GM12878 (cell line): ENCODE results near the gene RAB2B. TPM values are rescaled to one million over a fixed set of nuclear protein-coding genes. Genes with fewer than 3 reads are reported as not detected.
"Not testable (repeated sequence)": the region's sequence is repeated elsewhere in the genome, so short reads cannot be mapped to it uniquely, and the experiment has no call there.

Experiments used
- ATAC-seq: fragments of 200-7000 bp; cut with Tn5 transposase; 3 replicates; pipeline ENCODE4 v1.9.1; 2020; ENCODE audit warnings: mild to moderate bottlenecking, moderate library complexity
- BruUV-seq: library from RNA; stranded (reverse); fragments of 400-500 nt; replicated peaks from 2 replicates; lab custom pipeline; 2021; lab: Mats Ljungman, UMichigan
- CTCF ChIA-PET: fragments of 300-600 bp; sonication (Branson Sonifier 250); formaldehyde crosslinking; extraction: SDS; loops from one replicate; lab custom pipeline; 2021; ENCODE audit warnings: inconsistent platforms; lab: Yijun Ruan, JAX
- POLR2A ChIA-PET: fragments of 350-600 bp; formaldehyde crosslinking; extraction: SDS; loops from one replicate; lab custom pipeline; 2021; ENCODE audit warnings: inconsistent platforms; lab: Charles Lee
- RAD21 ChIA-PET: fragments of 300-600 bp; sonication (Branson Sonifier 250); formaldehyde crosslinking; loops from one replicate; lab custom pipeline; 2023; ENCODE audit warnings: antibody characterized with exemption; ENCODE audit not compliant: unreplicated experiment; lab: Charles Lee
- SMC1A ChIA-PET: fragments of 300-600 bp; sonication (Branson Sonifier 250); formaldehyde crosslinking; loops from one replicate; lab custom pipeline; 2023; ENCODE audit not compliant: unreplicated experiment, uncharacterized antibody; lab: Charles Lee
- DNase-seq: peaks from one replicate; pipeline ENCODE4 v3.0.0-alpha.2; 2011; ENCODE audit warnings: low read depth, low spot score
- FAIRE-seq: peaks from 3 replicates; lab custom pipeline; 2011; peaks lifted over from hg19 to GRCh38; lab: Jason Lieb, UNC
- H2AFZ ChIP-seq: 2 replicates; pipeline ENCODE4 v1.6.0; 2011; ENCODE audit warnings: low read depth, low read length, control low read depth; ENCODE audit not compliant: control insufficient read depth
- H3K27ac ChIP-seq: 2 replicates; pipeline ENCODE4 v1.5.1; 2011; ENCODE audit warnings: control low read depth; ENCODE audit not compliant: control insufficient read depth, insufficient read depth
- H3K27me3 ChIP-seq, 2 experiments: replicated peaks in 1 of 2; 2 replicates each; pipeline versions ENCODE4 v1.6.0 to v1.6.1; 2011; ENCODE audit warnings: low read length in 1 of 2; ENCODE audit not compliant: control insufficient read depth in 2 of 2, insufficient read depth in 2 of 2
- H3K36me3 ChIP-seq, 2 experiments: 2 replicates each; pipeline ENCODE4 v1.5.1; 2011; ENCODE audit warnings: low read length in 1 of 2; ENCODE audit not compliant: control insufficient read depth in 2 of 2, insufficient read depth in 2 of 2
- H3K4me1 ChIP-seq: 2 replicates; pipeline ENCODE4 v1.6.1; 2011; ENCODE audit warnings: mild to moderate bottlenecking, low read length, moderate library complexity, mixed read lengths; ENCODE audit not compliant: control insufficient read depth, insufficient read depth
- H3K4me2 ChIP-seq: 2 replicates; pipeline ENCODE4 v1.6.0; 2011; ENCODE audit warnings: control low read depth; ENCODE audit not compliant: control insufficient read depth, insufficient read depth
- H3K4me3 ChIP-seq: fragments of 200-600 bp; sonication (generic); 2 replicates; pipeline ENCODE4 v1.5.1; 2016
- H3K79me2 ChIP-seq: 2 replicates; pipeline ENCODE4 v1.6.0; 2011; ENCODE audit warnings: low read length; ENCODE audit not compliant: control insufficient read depth, insufficient read depth
- H3K9ac ChIP-seq: 2 replicates; pipeline ENCODE4 v1.8.0; 2011; ENCODE audit warnings: low read length, control low read depth, mixed read lengths; ENCODE audit not compliant: control insufficient read depth, insufficient read depth
- H3K9me3 ChIP-seq: replicated peaks from 3 replicates; pipeline ENCODE4 v1.5.1; 2011; ENCODE audit warnings: mild to moderate bottlenecking, low read length; ENCODE audit not compliant: control insufficient read depth, insufficient read depth
- H4K20me1 ChIP-seq: 2 replicates; pipeline ENCODE4 v1.6.0; 2011; ENCODE audit not compliant: control insufficient read depth, insufficient read depth
- CHD1 ChIP-seq: IDR thresholded peaks from 2 replicates; pipeline ENCODE4 v1.6.1; 2012; ENCODE audit warnings: low read depth, low read length, improper control_type of control experiment
- MEF2B ChIP-seq: fragments of 450-650 bp; IDR thresholded peaks from 2 replicates; pipeline ENCODE4 v1.6.1; 2018; ENCODE audit warnings: mild to moderate bottlenecking, moderate library complexity; ENCODE audit not compliant: partially characterized antibody, poor library complexity, severe bottlenecking
- NBN ChIP-seq: fragments of 450-650 bp; IDR thresholded peaks from 2 replicates; pipeline ENCODE4 v1.6.1; 2016
- NR2C2 ChIP-seq: IDR thresholded peaks from 2 replicates; pipeline ENCODE4 v1.6.1; 2011; ENCODE audit warnings: borderline replicate concordance, low read depth; ENCODE audit not compliant: control insufficient read depth, insufficient read length
- POU2F2 ChIP-seq: IDR thresholded peaks from 3 replicates; pipeline ENCODE4 v1.6.1; 2011; ENCODE audit warnings: low read depth, mild to moderate bottlenecking, low read length, borderline replicate concordance
- TCF3 ChIP-seq: IDR thresholded peaks from 2 replicates; pipeline ENCODE4 v1.6.1; 2012; ENCODE audit warnings: low read depth, mild to moderate bottlenecking, low read length, borderline replicate concordance; ENCODE audit not compliant: insufficient read depth
- WGBS: methylation state at CpG from one replicate; pipeline ENCODE4 v1.1.6; 2016; ENCODE audit warnings: low lambda C conversion rate; ENCODE audit not compliant: insufficient replicate concordance, insufficient coverage; ENCODE audit errors: missing lambda C conversion rate; 5-methylcytosine and 5-hydroxymethylcytosine counted together
- in situ Hi-C: fragments of 300-500 bp; cut with MboI; formaldehyde crosslinking; loops from 9 replicates; pipeline ENCODE4 v1.14.3; 2018; ENCODE audit warnings: mixed read lengths
- intact Hi-C: fragments of 100-400 bp; cut with micrococcal nuclease; formaldehyde crosslinking; loops from one replicate; pipeline ENCODE4 v1.14.2; 2022; ENCODE audit not compliant: unreplicated experiment
- polyA plus RNA-seq, 11 experiments: library from polyadenylated mRNA; depleted of rRNA in 4 of 11; unstranded in 6 of 11; stranded (reverse) in 5 of 11; fragments of >200 nt; fragmentation: Nextera tagmentation in 4 of 11; fragmentation: Illumina TruSeq in 1 of 11; extraction: Ambion mirVana in 4 of 11; extraction: Trizol in 1 of 11; gene quantifications; 1 replicate in 1 of 11; 2 replicates in 10 of 11; pipeline versions ENCODE4 v1.2.1 to v1.2.3, GENCODE V29; 2011 to 2016; ENCODE audit warnings: inconsistent platforms in 2 of 11, missing spikeins in 2 of 11, low read depth in 1 of 11
- total RNA-seq, 4 experiments: library from RNA; depleted of rRNA in 3 of 4; stranded (reverse); fragments of >200 nt in 3 of 4; fragmentation: Illumina TruSeq in 1 of 4; extraction: Trizol in 1 of 4; gene quantifications; 2 replicates each; pipeline versions ENCODE4 v1.2.1 to v1.2.3, GENCODE V29; 2013 to 2021
- TF ChIP-seq, protein P1 (sequence below): IDR thresholded peaks from 2 replicates; pipeline ENCODE4 v1.6.1; 2011; ENCODE audit warnings: low read depth, low read length, improper control_type of control experiment, borderline replicate concordance

Gene RAB2B
- total and polyA plus RNA-seq, 10 of the 15 experiments (the other 5 are each of a cell fraction or from before 2014, with no cell fraction given): 5.6 to 45.1 (median 12.5) TPM

DNA sequence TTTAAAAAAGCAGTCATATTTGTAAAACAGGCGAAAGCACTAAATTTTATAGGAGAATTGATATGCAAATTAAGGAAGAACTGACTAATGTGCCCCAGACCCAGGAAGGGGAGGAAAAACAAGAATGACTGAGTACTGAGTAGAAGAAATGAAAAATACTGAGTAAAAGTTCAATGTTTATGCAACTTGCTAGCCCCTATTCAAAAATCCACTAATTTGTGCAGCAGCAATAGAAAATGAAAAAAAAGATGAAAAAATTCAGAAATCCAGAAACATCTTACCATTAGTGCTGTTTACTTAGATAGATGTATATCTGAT is 26.9 kb downstream of the RAB2B start:
- Histone ChIP-seq H3K4me1 (peaks cover 12% of the 10 kb centered on the region), H3K4me2 (peak overlapping the region; percentile 85), H4K20me1 (no peaks in the 10 kb centered on the region), H3K9ac (no peak overlapping the region), H3K27me3 (no peaks in the 10 kb centered on the region), H3K79me2 (peaks cover 85% of the 10 kb centered on the region), H3K27ac (peak overlapping the region; percentile 62; the same call in 1 of the 2 replicates), H3K9me3 (no peaks in the 10 kb centered on the region)
- no peak; the same call in 2 of the 3 replicates for ATAC-seq
- ChIA-PET SMC1A (interaction anchor here (1.1 to 2.9 kb wide), 4 partner anchors 13 to 77 kb away, joined by 3 to 22 read pairs (median 4); partner anchors contain the start of genes RAB2B, SALL2 and TOX4), POLR2A (interaction anchor here (0.6 to 7.3 kb wide), 3 partner anchors 12 to 1289 kb away, joined by 4 to 82 read pairs (median 18); no protein-coding TSS in a partner anchor), CTCF (interaction anchor here (0.6 to 1.3 kb wide), 5 partner anchors 8 to 106 kb away, joined by 3 to 6 read pairs (median 4); no protein-coding TSS in a partner anchor)
- no peak for DNase-seq
- intact Hi-C loops (no loop called here), in situ Hi-C loops (no loop called here)
- BruUV-seq: no TSS peak
- WGBS: 0% methylated on average over 1 of the region's 1 CpG
- TF ChIP-seq NR2C2 (no peak), TCF3 (no peak), CHD1 (no peak), POU2F2 (no peak), NBN (no peak), MEF2B (no peak)
- TF ChIP-seq, protein P1, sequence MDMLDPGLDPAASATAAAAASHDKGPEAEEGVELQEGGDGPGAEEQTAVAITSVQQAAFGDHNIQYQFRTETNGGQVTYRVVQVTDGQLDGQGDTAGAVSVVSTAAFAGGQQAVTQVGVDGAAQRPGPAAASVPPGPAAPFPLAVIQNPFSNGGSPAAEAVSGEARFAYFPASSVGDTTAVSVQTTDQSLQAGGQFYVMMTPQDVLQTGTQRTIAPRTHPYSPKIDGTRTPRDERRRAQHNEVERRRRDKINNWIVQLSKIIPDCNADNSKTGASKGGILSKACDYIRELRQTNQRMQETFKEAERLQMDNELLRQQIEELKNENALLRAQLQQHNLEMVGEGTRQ: no peak
- TF ChIP-seq, all 136 proteins: peak for 0
- H3K4me3 ChIP-seq: peak overlapping the region; percentile 41; the same call in 1 of the 2 replicates
- FAIRE-seq: no peak
- RAD21 ChIA-PET: interaction anchor here (3.0 kb wide), 1 partner anchor 13 kb away, joined by 11 read pairs; no protein-coding TSS in a partner anchor
- H2AFZ ChIP-seq: no peak overlapping the region
- H3K36me3 ChIP-seq: peaks cover 0 to 1% of the 10 kb centered on the region in 2 experiments; a peak in 2 of 4 replicates

GRCh38 chr14:21442657-21443056 is 34.1 kb downstream of the RAB2B start:
- FAIRE-seq, H3K27me3 ChIP-seq, POLR2A ChIA-PET, RAD21 ChIA-PET, H2AFZ ChIP-seq, H3K9ac ChIP-seq, ATAC-seq, H3K36me3 ChIP-seq, DNase-seq, SMC1A ChIA-PET, H3K4me3 ChIP-seq, H3K9me3 ChIP-seq, BruUV-seq, H3K4me1 ChIP-seq, H4K20me1 ChIP-seq, in situ Hi-C loops, H3K27ac ChIP-seq, H3K4me2 ChIP-seq, intact Hi-C loops: not testable (repeated sequence)
- WGBS: no CpG with 5 or more reads among the region's 1 CpG
- H3K79me2 ChIP-seq: peaks cover 53% of the 10 kb centered on the region
- CTCF ChIA-PET: interaction anchor here (1.1 kb wide), 1 partner anchor 13 kb away, joined by 4 read pairs; the partner anchor contains the start of gene CHD8
